SK-N-SH (cell line): ENCODE measurements around the gene KRTAP2-1.

ENCODE experiments used
- CTCF ChIP-seq: fragments of 200-600 bp; sonication (generic); IDR thresholded peaks from 2 replicates; pipeline ENCODE4 v1.6.1; 2017; ENCODE audit warnings: antibody characterized with exemption, mild to moderate bottlenecking, moderate library complexity
- MAX ChIP-seq: IDR thresholded peaks from 2 replicates; pipeline ENCODE4 v1.4.0; 2012; ENCODE audit warnings: low read depth
- NFIC ChIP-seq: IDR thresholded peaks from 2 replicates; pipeline ENCODE4 v1.4.0; 2012; ENCODE audit warnings: borderline replicate concordance
- POLR2AphosphoS5 ChIP-seq: IDR thresholded peaks from 2 replicates; pipeline ENCODE4 v1.6.1; 2012; ENCODE audit warnings: low read depth, low read length
- RFX5 ChIP-seq: IDR thresholded peaks from 2 replicates; pipeline ENCODE4 v1.6.1; 2012; ENCODE audit warnings: mild to moderate bottlenecking, improper control_type of control experiment, low read length
- RXRA ChIP-seq: IDR thresholded peaks from 2 replicates; pipeline ENCODE4 v1.4.0; 2012; ENCODE audit warnings: low read depth, mild to moderate bottlenecking, borderline replicate concordance
- SIN3A ChIP-seq: IDR thresholded peaks from 2 replicates; pipeline ENCODE4 v1.6.1; 2012; ENCODE audit warnings: low read depth, mild to moderate bottlenecking, low read length, moderate library complexity, borderline replicate concordance
- TAF1 ChIP-seq: IDR thresholded peaks from 2 replicates; pipeline ENCODE4 v1.6.1; 2012; ENCODE audit warnings: low read depth, mild to moderate bottlenecking, low read length, moderate library complexity, borderline replicate concordance

GRCh38 chr17:41096055-41096454 lies 48.9 kb upstream of the KRTAP2-1 start:
- TF ChIP-seq CTCF (no peak), TAF1 (no peak), RXRA (no peak), NFIC (no peak), RFX5 (no peak), POLR2AphosphoS5 (no peak), SIN3A (no peak), MAX (no peak)
